Ecto neural progenitor cell (in vitro differentiated cells): ENCODE data around the gene MT1B.
"Not testable (repeated sequence)": the region's sequence is repeated elsewhere in the genome, so short reads cannot be mapped to it uniquely, and the experiment has no call there.

Experiments
- DNase-seq: peaks from one replicate; pipeline ENCODE4 v3.0.0-alpha.2; 2018; ENCODE audit warnings: low spot score

Gene MT1B

GRCh38 chr16:56620339-56620897, 31.3 kb upstream of the MT1B start:
- no peak for DNase-seq

- DNase-seq, result not testable (repeated sequence)
Observed at GRCh38 chr16:56621665-56622445, 29.8 kb upstream of the MT1B start.

- not testable (repeated sequence) for DNase-seq
Observed at GRCh38 chr16:56623184-56623583, 28.5 kb upstream of the MT1B start.

GRCh38 chr16:56623637-56624036, 28.0 kb upstream of the MT1B start:
- no peak for DNase-seq

- no peak for DNase-seq
Observed at GRCh38 chr16:56625140-56625942, 26.3 kb upstream of the MT1B start, which contains the start of gene MT1E. Gene MT1E (plus strand): TSS chr16:56625781. CDS start chr16:56625852, 71 bp downstream.

- no peak for DNase-seq
Observed at GRCh38 chr16:56625943-56626654, 25.6 kb upstream of the MT1B start.

- DNase-seq, result no peak
Observed at GRCh38 chr16:56626685-56627084, 25.0 kb upstream of the MT1B start.

- DNase-seq, result no peak
Observed at GRCh38 chr16:56628486-56629350, 23.0 kb upstream of the MT1B start.

- no peak for DNase-seq
Observed at GRCh38 chr16:56629531-56629930, 22.2 kb upstream of the MT1B start.

GRCh38 chr16:56630134-56630533, 21.6 kb upstream of the MT1B start:
- no peak for DNase-seq

- no peak for DNase-seq
Observed at GRCh38 chr16:56631197-56631596, 20.5 kb upstream of the MT1B start.

- no peak for DNase-seq
Observed at GRCh38 chr16:56631832-56632155, 19.9 kb upstream of the MT1B start.

GRCh38 chr16:56632156-56632847, 19.4 kb upstream of the MT1B start, which contains the start of gene MT1M:
Gene MT1M (plus strand): TSS chr16:56632659. CDS start chr16:56632732, 73 bp downstream.
- peak; percentile 55 for DNase-seq

- DNase-seq, result peak; percentile 44
Observed at GRCh38 chr16:56632848-56633365, 18.8 kb upstream of the MT1B start.

- DNase-seq, result peak; percentile 36
Observed at GRCh38 chr16:56633535-56633934, 18.2 kb upstream of the MT1B start.

GRCh38 chr16:56634715-56635440, 16.8 kb upstream of the MT1B start:
- no peak for DNase-seq

GRCh38 chr16:56635441-56635967, 16.2 kb upstream of the MT1B start:
- no peak for DNase-seq

GRCh38 chr16:56636616-56637413, 14.9 kb upstream of the MT1B start:
- DNase-seq, result no peak
